Measurements from ENCODE around the gene PLAAT3.
"Not testable (repeated sequence)": the region's sequence is repeated elsewhere in the genome, so short reads cannot be mapped to it uniquely, and the experiment has no call there.

Gene PLAAT3

GRCh38 chr11:63529373-63529772, 84.9 kb downstream of the PLAAT3 start:
- H3K9me3 ChIP-seq (ENCODE audit: control extremely low read depth in 1 of 5, control insufficient read depth in 4 of 5, insufficient read depth in 2 of 5, low read depth in 1 of 5, low read length in 4 of 5); H3K4me3 ChIP-seq (ENCODE audit: control insufficient read depth in 1 of 7, extremely low read depth in 1 of 7, insufficient read depth in 4 of 7, low read depth in 2 of 7, low read length in 6 of 7); DNase-seq; H3K27me3 ChIP-seq (replicated peaks in 2 of 5; ENCODE audit: control insufficient read depth in 4 of 5, insufficient read depth in 5 of 5, low read length in 4 of 5); H3K36me3 ChIP-seq (ENCODE audit: control insufficient read depth in 4 of 4, insufficient read depth in 4 of 4, low read length in 3 of 4); H3K27ac ChIP-seq (ENCODE audit: insufficient read depth in 1 of 2, low read depth in 1 of 2, low read length in 2 of 2, poor library complexity in 1 of 2, severe bottlenecking in 2 of 2); POLR2A ChIA-PET: not testable (repeated sequence)
- CTCF ChIA-PET = interaction anchor here (0.9 to 1.0 kb wide), 3 partner anchors 14 to 22 kb away, joined by 3 to 4 read pairs (median 3); no protein-coding TSS in a partner anchor
- H3K4me1 ChIP-seq (ENCODE audit: control extremely low read depth in 1 of 4, control insufficient read depth in 4 of 4, insufficient read depth in 4 of 4, low read length in 3 of 4) = peaks cover 11 to 43% (median 21%) of the 10 kb centered on the region in 4 experiments
- WGBS (ENCODE audit: insufficient coverage) = 78% methylated on average over 3 of the region's 6 CpGs

GRCh38 chr11:63528729-63529278, 85.4 kb downstream of the PLAAT3 start:
- H3K4me3 ChIP-seq (ENCODE audit: control insufficient read depth in 1 of 7, extremely low read depth in 1 of 7, insufficient read depth in 4 of 7, low read depth in 2 of 7, low read length in 6 of 7); DNase-seq; H3K27ac ChIP-seq (ENCODE audit: insufficient read depth in 1 of 2, low read depth in 1 of 2, low read length in 2 of 2, poor library complexity in 1 of 2, severe bottlenecking in 2 of 2); H3K27me3 ChIP-seq (replicated peaks in 2 of 5; ENCODE audit: control insufficient read depth in 4 of 5, insufficient read depth in 5 of 5, low read length in 4 of 5); H3K9me3 ChIP-seq (ENCODE audit: control extremely low read depth in 1 of 5, control insufficient read depth in 4 of 5, insufficient read depth in 2 of 5, low read depth in 1 of 5, low read length in 4 of 5); POLR2A ChIA-PET; H3K36me3 ChIP-seq (ENCODE audit: control insufficient read depth in 4 of 4, insufficient read depth in 4 of 4, low read length in 3 of 4): not testable (repeated sequence)
- WGBS (ENCODE audit: insufficient coverage) = 93% methylated on average over 1 of the region's 3 CpGs
- CTCF ChIA-PET = interaction anchor here (0.9 kb wide), 2 partner anchors 19 to 21 kb away, joined by 3 to 4 read pairs; no protein-coding TSS in a partner anchor
- H3K4me1 ChIP-seq (ENCODE audit: control extremely low read depth in 1 of 4, control insufficient read depth in 4 of 4, insufficient read depth in 4 of 4, low read length in 3 of 4) = peaks cover 11 to 38% (median 21%) of the 10 kb centered on the region in 4 experiments

- POLR2A ChIA-PET; H3K4me3 ChIP-seq (ENCODE audit: control insufficient read depth in 1 of 7, extremely low read depth in 1 of 7, insufficient read depth in 4 of 7, low read depth in 2 of 7, low read length in 6 of 7); H3K9me3 ChIP-seq (ENCODE audit: control extremely low read depth in 1 of 5, control insufficient read depth in 4 of 5, insufficient read depth in 2 of 5, low read depth in 1 of 5, low read length in 4 of 5); CTCF ChIA-PET; H3K36me3 ChIP-seq (ENCODE audit: control insufficient read depth in 4 of 4, insufficient read depth in 4 of 4, low read length in 3 of 4); H3K27me3 ChIP-seq (replicated peaks in 2 of 5; ENCODE audit: control insufficient read depth in 4 of 5, insufficient read depth in 5 of 5, low read length in 4 of 5); H3K27ac ChIP-seq (ENCODE audit: insufficient read depth in 1 of 2, low read depth in 1 of 2, low read length in 2 of 2, poor library complexity in 1 of 2, severe bottlenecking in 2 of 2); DNase-seq: not testable (repeated sequence)
- no CpG with 5 or more reads among the region's 11 CpGs for WGBS (ENCODE audit: insufficient coverage)
- H3K4me1 ChIP-seq (ENCODE audit: control extremely low read depth in 1 of 4, control insufficient read depth in 4 of 4, insufficient read depth in 4 of 4, low read length in 3 of 4) = peaks cover 11 to 38% (median 21%) of the 10 kb centered on the region in 4 experiments
These were observed 86.1 kb downstream of the PLAAT3 start for GRCh38 chr11:63528156-63528555.

GRCh38 chr11:63527667-63528066, 86.6 kb downstream of the PLAAT3 start:
- ChIA-PET CTCF (no interaction called here), POLR2A (interaction anchor here (0.6 kb wide), 1 partner anchor 27 kb away, joined by 3 read pairs; no protein-coding TSS in a partner anchor)
- Histone ChIP-seq H3K4me1 (ENCODE audit: control extremely low read depth in 1 of 4, control insufficient read depth in 4 of 4, insufficient read depth in 4 of 4, low read length in 3 of 4) (peaks cover 11 to 35% (median 20%) of the 10 kb centered on the region in 4 experiments), H3K36me3 (ENCODE audit: control insufficient read depth in 4 of 4, insufficient read depth in 4 of 4, low read length in 3 of 4) (no peaks in the 10 kb centered on the region), H3K27ac (ENCODE audit: insufficient read depth in 1 of 2, low read depth in 1 of 2, low read length in 2 of 2, poor library complexity in 1 of 2, severe bottlenecking in 2 of 2) (no peak overlapping the region), H3K4me3 (ENCODE audit: control insufficient read depth in 1 of 7, extremely low read depth in 1 of 7, insufficient read depth in 4 of 7, low read depth in 2 of 7, low read length in 6 of 7) (no peak overlapping the region), H3K27me3 (replicated peaks in 2 of 5; ENCODE audit: control insufficient read depth in 4 of 5, insufficient read depth in 5 of 5, low read length in 4 of 5) (no peaks in the 10 kb centered on the region), H3K9me3 (ENCODE audit: control extremely low read depth in 1 of 5, control insufficient read depth in 4 of 5, insufficient read depth in 2 of 5, low read depth in 1 of 5, low read length in 4 of 5) (peaks cover 0 to 4% (median 0%) of the 10 kb centered on the region in 5 experiments)
- 67% methylated on average over 1 of the region's 2 CpGs for WGBS (ENCODE audit: insufficient coverage)
- DNase-seq = no peak

Measured in common myeloid progenitor, CD34-positive (primary cell).